Measurements from ENCODE around the gene CDK2. TPM values are rescaled to one million over a fixed set of nuclear protein-coding genes. Genes with fewer than 3 reads are reported as not detected.
"Not testable (repeated sequence)": the region's sequence is repeated elsewhere in the genome, so short reads cannot be mapped to it uniquely, and the experiment has no call there.

Gene CDK2
- total RNA-seq, 1 donor from 2014 or later, result 62.0 TPM

- TF ChIP-seq, protein P1, sequence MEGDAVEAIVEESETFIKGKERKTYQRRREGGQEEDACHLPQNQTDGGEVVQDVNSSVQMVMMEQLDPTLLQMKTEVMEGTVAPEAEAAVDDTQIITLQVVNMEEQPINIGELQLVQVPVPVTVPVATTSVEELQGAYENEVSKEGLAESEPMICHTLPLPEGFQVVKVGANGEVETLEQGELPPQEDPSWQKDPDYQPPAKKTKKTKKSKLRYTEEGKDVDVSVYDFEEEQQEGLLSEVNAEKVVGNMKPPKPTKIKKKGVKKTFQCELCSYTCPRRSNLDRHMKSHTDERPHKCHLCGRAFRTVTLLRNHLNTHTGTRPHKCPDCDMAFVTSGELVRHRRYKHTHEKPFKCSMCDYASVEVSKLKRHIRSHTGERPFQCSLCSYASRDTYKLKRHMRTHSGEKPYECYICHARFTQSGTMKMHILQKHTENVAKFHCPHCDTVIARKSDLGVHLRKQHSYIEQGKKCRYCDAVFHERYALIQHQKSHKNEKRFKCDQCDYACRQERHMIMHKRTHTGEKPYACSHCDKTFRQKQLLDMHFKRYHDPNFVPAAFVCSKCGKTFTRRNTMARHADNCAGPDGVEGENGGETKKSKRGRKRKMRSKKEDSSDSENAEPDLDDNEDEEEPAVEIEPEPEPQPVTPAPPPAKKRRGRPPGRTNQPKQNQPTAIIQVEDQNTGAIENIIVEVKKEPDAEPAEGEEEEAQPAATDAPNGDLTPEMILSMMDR (conservative IDR thresholded peaks at IDR 0.05; ENCODE audit: low read depth, low read length), result no peak
- peak overlapping the region; percentile 59 for H3K4me3 ChIP-seq (ENCODE audit: low read depth, low read length)
- no peak for DNase-seq (ENCODE audit: low read depth)
Observed at GRCh38 chr12:55972456-55972855, 5.8 kb downstream of the CDK2 start.

DNA sequence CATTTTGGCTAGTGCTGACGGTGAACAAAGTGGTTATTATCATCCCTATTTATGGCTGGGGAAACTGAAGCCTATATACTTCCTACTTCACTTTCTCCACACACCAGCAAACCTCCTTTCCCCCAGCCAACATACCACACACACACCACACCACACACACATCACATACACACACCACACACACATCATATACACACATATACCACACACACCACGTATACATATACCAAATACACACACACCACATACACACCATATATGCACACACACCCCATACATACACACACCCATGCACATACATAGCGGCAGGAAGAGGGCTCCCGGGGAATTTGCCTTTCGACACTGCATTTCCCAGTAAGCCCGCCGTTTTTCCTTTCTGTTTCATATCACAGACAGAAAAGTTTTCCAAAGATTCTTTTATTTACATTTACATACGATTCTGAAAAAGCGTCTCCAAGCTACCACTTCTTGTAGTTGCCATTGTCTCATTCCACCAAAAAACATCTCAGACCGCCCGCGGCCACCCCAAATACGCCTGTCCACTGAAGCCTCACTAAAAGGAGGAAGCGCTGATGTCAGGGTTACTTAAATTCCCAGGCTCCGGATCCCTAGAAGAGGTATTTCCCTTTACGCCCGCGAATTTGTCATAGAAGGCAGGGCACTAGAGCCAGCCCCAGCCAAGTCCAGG is 6.4 kb downstream of the CDK2 start:
- peak overlapping the region; percentile 59 for H3K4me3 ChIP-seq (ENCODE audit: low read depth, low read length)
- no peak for DNase-seq (ENCODE audit: low read depth)
- TF ChIP-seq, protein P1 (conservative IDR thresholded peaks at IDR 0.05; ENCODE audit: low read depth, low read length), result no peak

GRCh38 chr12:55973599-55974307 is 7.1 kb downstream of the CDK2 start, which contains the start of gene RAB5B:
RAB5B (plus strand) TSS chr12:55974078; CDS start chr12:55986961, 12,883 bp downstream.
- DNase-seq (ENCODE audit: low read depth), result peak; percentile 100
- peak within 1 kb of the TSS; percentile 79 for H3K4me3 ChIP-seq (ENCODE audit: low read depth, low read length)
- TF ChIP-seq, protein P1 (conservative IDR thresholded peaks at IDR 0.05; ENCODE audit: low read depth, low read length), result no peak

DNA sequence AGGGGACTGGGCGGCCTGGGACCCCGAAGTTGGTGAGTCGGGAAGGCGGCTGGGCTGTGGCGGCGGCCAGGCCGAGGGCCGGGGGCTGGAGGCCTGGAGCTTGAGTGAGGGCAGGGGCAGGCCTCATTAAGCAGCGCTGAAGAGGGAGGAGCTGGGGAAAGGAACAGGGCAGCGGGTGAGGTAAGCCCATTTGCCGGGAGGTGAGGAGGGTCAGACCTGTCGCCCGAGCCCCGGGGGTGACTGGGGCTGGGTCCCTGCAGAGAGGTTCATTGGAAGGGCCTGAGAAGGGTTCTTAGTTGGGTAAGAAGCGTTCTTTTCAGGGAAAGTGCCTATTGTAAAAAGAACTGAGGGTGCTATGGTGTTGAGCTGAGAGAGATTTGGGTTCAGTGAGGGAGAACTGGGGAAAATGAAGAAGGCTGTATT is 7.7 kb downstream of the CDK2 start:
- H3K4me3 ChIP-seq (ENCODE audit: low read depth, low read length), result peak overlapping the region; percentile 79
- TF ChIP-seq, protein P1 (conservative IDR thresholded peaks at IDR 0.05; ENCODE audit: low read depth, low read length), result no peak
- DNase-seq (ENCODE audit: low read depth), result no peak

GRCh38 chr12:55978393-55978792 is 11.8 kb downstream of the CDK2 start:
- no peak for DNase-seq (ENCODE audit: low read depth)
- TF ChIP-seq, protein P1 (conservative IDR thresholded peaks at IDR 0.05; ENCODE audit: low read depth, low read length), result no peak
- H3K4me3 ChIP-seq (ENCODE audit: low read depth, low read length), result no peak overlapping the region

DNA sequence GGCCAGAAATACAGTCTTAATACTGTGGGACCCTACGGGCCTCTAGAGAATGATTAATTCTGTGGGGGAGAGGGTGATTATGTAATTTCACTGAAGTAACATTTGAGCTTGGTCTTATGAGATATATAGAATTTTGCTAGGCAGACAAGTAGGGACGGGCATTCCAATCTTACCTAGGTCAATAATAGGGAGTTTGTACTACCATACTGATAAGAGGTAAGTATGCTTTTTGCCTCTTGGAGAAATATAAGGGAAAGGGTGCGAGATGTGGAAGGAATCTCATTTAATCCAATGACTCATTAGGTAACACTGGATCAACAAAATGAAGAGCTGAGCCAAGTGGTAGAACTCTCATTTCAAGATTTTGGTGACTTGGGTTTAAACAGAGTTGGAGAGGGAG is 12.4 kb downstream of the CDK2 start:
- TF ChIP-seq, protein P1 (conservative IDR thresholded peaks at IDR 0.05; ENCODE audit: low read depth, low read length), result no peak
- DNase-seq (ENCODE audit: low read depth), result no peak
- no peak overlapping the region for H3K4me3 ChIP-seq (ENCODE audit: low read depth, low read length)

DNA sequence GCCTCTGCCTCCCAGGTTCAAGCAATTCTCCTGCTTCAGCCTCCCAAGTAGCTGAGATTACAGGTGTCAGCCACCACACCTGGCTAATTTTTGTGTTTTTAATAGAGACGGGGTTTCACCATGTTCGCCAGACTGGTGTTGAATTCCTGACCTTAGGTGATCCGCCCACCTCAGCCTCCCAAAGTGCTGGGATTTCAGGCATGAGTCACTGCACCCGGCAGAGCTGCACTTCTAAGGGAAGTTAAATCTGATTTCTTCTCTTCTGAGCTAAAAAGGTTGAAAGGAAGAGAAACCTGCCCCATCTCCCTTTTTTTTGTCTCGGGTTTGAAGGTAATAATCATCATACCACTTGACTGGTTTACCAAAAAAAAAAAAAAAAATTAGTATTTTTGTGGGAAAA is 15.3 kb downstream of the CDK2 start:
- DNase-seq (ENCODE audit: low read depth), result not testable (repeated sequence)

More for the DNA sequence above, 15.3 kb downstream of the CDK2 start:
- not testable (repeated sequence) for H3K4me3 ChIP-seq (ENCODE audit: low read depth, low read length)

Measured in epithelial cell of proximal tubule (primary cell).